Measurements from ENCODE around the gene EPB41L4B.

The EPB41L4B gene

GRCh38 chr9:109320331-109320741, 523 bp downstream of the EPB41L4B start:
- DNase-seq (ENCODE audit: low read depth in 2 of 2) = no peak

- no peak for DNase-seq (ENCODE audit: low read depth in 2 of 2)
Measured at GRCh38 chr9:109319626-109320241, 1.1 kb downstream of the EPB41L4B start.

GRCh38 chr9:109319017-109319625, 1.7 kb downstream of the EPB41L4B start:
- no peak for DNase-seq (ENCODE audit: low read depth in 2 of 2)

- no peak for DNase-seq (ENCODE audit: low read depth in 2 of 2)
Measured at GRCh38 chr9:109317979-109318741, 2.7 kb downstream of the EPB41L4B start.

- DNase-seq (ENCODE audit: low read depth in 2 of 2) = no peak
Measured at GRCh38 chr9:109317311-109317978, 3.4 kb downstream of the EPB41L4B start.

GRCh38 chr9:109316207-109316640, 4.6 kb downstream of the EPB41L4B start:
- DNase-seq (ENCODE audit: low read depth in 2 of 2) = no peak

GRCh38 chr9:109315480-109316206, 5.2 kb downstream of the EPB41L4B start:
- DNase-seq (ENCODE audit: low read depth in 2 of 2) = no peak

GRCh38 chr9:109314011-109314531, 6.8 kb downstream of the EPB41L4B start:
- no peak for DNase-seq (ENCODE audit: low read depth in 2 of 2)

- no peak for DNase-seq (ENCODE audit: low read depth in 2 of 2)
Measured at GRCh38 chr9:109313351-109313750, 7.5 kb downstream of the EPB41L4B start.

GRCh38 chr9:109312783-109313182, 8.1 kb downstream of the EPB41L4B start:
- DNase-seq (ENCODE audit: low read depth in 2 of 2) = no peak

GRCh38 chr9:109311731-109312130, 9.1 kb downstream of the EPB41L4B start:
- DNase-seq (ENCODE audit: low read depth in 2 of 2) = no peak

GRCh38 chr9:109311286-109311685, 9.6 kb downstream of the EPB41L4B start:
- DNase-seq (ENCODE audit: low read depth in 2 of 2) = no peak

- DNase-seq (ENCODE audit: low read depth in 2 of 2) = no peak
Measured at GRCh38 chr9:109310486-109310901, 10.4 kb downstream of the EPB41L4B start.

GRCh38 chr9:109309282-109309681, 11.6 kb downstream of the EPB41L4B start:
- DNase-seq (ENCODE audit: low read depth in 2 of 2) = no peak

- no peak for DNase-seq (ENCODE audit: low read depth in 2 of 2)
Measured at GRCh38 chr9:109307380-109308240, 13.2 kb downstream of the EPB41L4B start.

GRCh38 chr9:109305801-109306200, 15.1 kb downstream of the EPB41L4B start:
- no peak for DNase-seq (ENCODE audit: low read depth in 2 of 2)

- DNase-seq (ENCODE audit: low read depth in 2 of 2) = no peak
Measured at GRCh38 chr9:109304347-109304746, 16.5 kb downstream of the EPB41L4B start.

GRCh38 chr9:109303900-109304299, 17.0 kb downstream of the EPB41L4B start:
- no peak for DNase-seq (ENCODE audit: low read depth in 2 of 2)

GRCh38 chr9:109302606-109303005, 18.3 kb downstream of the EPB41L4B start:
- DNase-seq (ENCODE audit: low read depth in 2 of 2) = no peak

GRCh38 chr9:109301012-109301411, 19.8 kb downstream of the EPB41L4B start:
- DNase-seq (ENCODE audit: low read depth in 2 of 2) = no peak
